BLaER1 (cell line): ENCODE data around the gene LHX2.

ENCODE experiments used
- H3K27ac ChIP-seq: shearing (Covaris generic); formaldehyde crosslinking; 2 replicates; pipeline ENCODE4 v1.8.1; 2022
- H3K27me3 ChIP-seq: shearing (Covaris generic); formaldehyde crosslinking; 2 replicates; pipeline ENCODE4 v1.8.1; 2022
- H3K36me3 ChIP-seq: shearing (Covaris generic); formaldehyde crosslinking; 2 replicates; pipeline ENCODE4 v1.8.1; 2022
- H3K4me1 ChIP-seq: shearing (Covaris generic); formaldehyde crosslinking; 2 replicates; pipeline ENCODE4 v1.8.1; 2022
- H3K4me2 ChIP-seq: shearing (Covaris generic); formaldehyde crosslinking; 2 replicates; pipeline ENCODE4 v1.8.1; 2022
- H3K4me3 ChIP-seq: shearing (Covaris generic); formaldehyde crosslinking; 2 replicates; pipeline ENCODE4 v1.8.1; 2022
- H3K9ac ChIP-seq: shearing (Covaris generic); formaldehyde crosslinking; 2 replicates; pipeline ENCODE4 v1.8.1; 2022
- H3K9me3 ChIP-seq: shearing (Covaris generic); formaldehyde crosslinking; 2 replicates; pipeline ENCODE4 v1.8.1; 2022
- H4K20me1 ChIP-seq: shearing (Covaris generic); formaldehyde crosslinking; 2 replicates; pipeline ENCODE4 v1.8.1; 2022
- Cebpa-rat ChIP-seq: shearing (Covaris generic); IDR thresholded peaks from 2 replicates; pipeline ENCODE4 v1.8.1; 2022

The LHX2 gene

GRCh38 chr9:124040186-124040931, 28.8 kb downstream of the LHX2 start:
- no peak overlapping the region for H3K9ac ChIP-seq
- no peak overlapping the region for H3K27ac ChIP-seq
- no peaks in the 10 kb centered on the region for H3K36me3 ChIP-seq
- peak overlapping the region; percentile 64; the same call in 1 of the 2 replicates for H3K4me3 ChIP-seq
- no peaks in the 10 kb centered on the region; the same call in 1 of the 2 replicates for H4K20me1 ChIP-seq
- H3K4me2 ChIP-seq: peak overlapping the region; percentile 98
- peaks cover 22% of the 10 kb centered on the region for H3K27me3 ChIP-seq
- TF ChIP-seq Cebpa-rat: no peak
- peaks cover 37% of the 10 kb centered on the region for H3K4me1 ChIP-seq
- no peaks in the 10 kb centered on the region for H3K9me3 ChIP-seq

- H3K27me3 ChIP-seq: peaks cover 30% of the 10 kb centered on the region
- peak overlapping the region; percentile 98 for H3K4me2 ChIP-seq
- peak overlapping the region; percentile 64 for H3K4me3 ChIP-seq
- TF ChIP-seq Cebpa-rat: no peak
- H3K4me1 ChIP-seq: peaks cover 37% of the 10 kb centered on the region
- H4K20me1 ChIP-seq: peaks cover 8% of the 10 kb centered on the region; the same call in 1 of the 2 replicates
- peak overlapping the region; percentile 68; the same call in 1 of the 2 replicates for H3K9ac ChIP-seq
- no peaks in the 10 kb centered on the region for H3K9me3 ChIP-seq
- H3K27ac ChIP-seq: peak overlapping the region; percentile 59; the same call in 1 of the 2 replicates
- H3K36me3 ChIP-seq: no peaks in the 10 kb centered on the region
These were observed 29.6 kb downstream of the LHX2 start for GRCh38 chr9:124040935-124041816.

- Histone ChIP-seq H4K20me1 (peaks cover 8% of the 10 kb centered on the region; the same call in 1 of the 2 replicates), H3K27ac (no peak overlapping the region), H3K9me3 (no peaks in the 10 kb centered on the region), H3K27me3 (peaks cover 36% of the 10 kb centered on the region), H3K4me1 (peaks cover 37% of the 10 kb centered on the region), H3K9ac (peak overlapping the region; percentile 68; the same call in 1 of the 2 replicates), H3K4me2 (peak overlapping the region; percentile 98), H3K4me3 (peak overlapping the region; percentile 64), H3K36me3 (no peaks in the 10 kb centered on the region)
- no peak for TF ChIP-seq Cebpa-rat
These were observed 30.2 kb downstream of the LHX2 start for GRCh38 chr9:124041817-124042116.

GRCh38 chr9:124042201-124042721, 30.7 kb downstream of the LHX2 start:
- Histone ChIP-seq H3K27ac (no peak overlapping the region), H3K9me3 (no peaks in the 10 kb centered on the region), H3K4me1 (peaks cover 37% of the 10 kb centered on the region), H3K4me2 (peak overlapping the region; percentile 98), H3K36me3 (no peaks in the 10 kb centered on the region), H3K27me3 (peaks cover 38% of the 10 kb centered on the region), H4K20me1 (peaks cover 8% of the 10 kb centered on the region; the same call in 1 of the 2 replicates), H3K4me3 (peak overlapping the region; percentile 64; the same call in 1 of the 2 replicates), H3K9ac (peak overlapping the region; percentile 68; the same call in 1 of the 2 replicates)
- TF ChIP-seq Cebpa-rat: no peak

GRCh38 chr9:124044448-124044847, 32.9 kb downstream of the LHX2 start:
- Histone ChIP-seq H3K9me3 (no peaks in the 10 kb centered on the region), H3K36me3 (no peaks in the 10 kb centered on the region), H3K27me3 (peaks cover 48% of the 10 kb centered on the region), H3K4me1 (peaks cover 32% of the 10 kb centered on the region), H3K4me3 (no peak overlapping the region), H3K27ac (no peak overlapping the region), H3K4me2 (no peak overlapping the region), H4K20me1 (peaks cover 8% of the 10 kb centered on the region; the same call in 1 of the 2 replicates), H3K9ac (no peak overlapping the region)
- TF ChIP-seq Cebpa-rat: no peak

GRCh38 chr9:124045076-124045829, 33.7 kb downstream of the LHX2 start:
- no peaks in the 10 kb centered on the region for H3K9me3 ChIP-seq
- H3K4me3 ChIP-seq: 0 out of 2 replicates have a peak overlapping the region, but pooled peaks have one; percentile 22
- TF ChIP-seq Cebpa-rat: no peak
- peaks cover 8% of the 10 kb centered on the region; the same call in 1 of the 2 replicates for H4K20me1 ChIP-seq
- no peak overlapping the region for H3K9ac ChIP-seq
- H3K36me3 ChIP-seq: no peaks in the 10 kb centered on the region
- H3K4me1 ChIP-seq: peaks cover 24% of the 10 kb centered on the region
- no peak overlapping the region for H3K27ac ChIP-seq
- peak overlapping the region; percentile 37 for H3K4me2 ChIP-seq
- peaks cover 48% of the 10 kb centered on the region for H3K27me3 ChIP-seq

- no peaks in the 10 kb centered on the region for H3K9me3 ChIP-seq
- no peaks in the 10 kb centered on the region for H3K36me3 ChIP-seq
- H3K9ac ChIP-seq: no peak overlapping the region
- H3K4me1 ChIP-seq: peaks cover 18% of the 10 kb centered on the region
- peaks cover 8% of the 10 kb centered on the region; the same call in 1 of the 2 replicates for H4K20me1 ChIP-seq
- no peak for TF ChIP-seq Cebpa-rat
- 0 out of 2 replicates have a peak overlapping the region, but pooled peaks have one; percentile 22 for H3K4me3 ChIP-seq
- H3K27me3 ChIP-seq: peaks cover 48% of the 10 kb centered on the region
- H3K4me2 ChIP-seq: peak overlapping the region; percentile 37
- no peak overlapping the region for H3K27ac ChIP-seq
These were observed 34.2 kb downstream of the LHX2 start for GRCh38 chr9:124045830-124046177.

- no peaks in the 10 kb centered on the region for H3K9me3 ChIP-seq
- H4K20me1 ChIP-seq: peaks cover 8% of the 10 kb centered on the region; the same call in 1 of the 2 replicates
- no peak for TF ChIP-seq Cebpa-rat
- H3K4me1 ChIP-seq: peaks cover 15% of the 10 kb centered on the region
- no peaks in the 10 kb centered on the region for H3K36me3 ChIP-seq
- H3K27me3 ChIP-seq: peaks cover 48% of the 10 kb centered on the region
- H3K4me2 ChIP-seq: no peak overlapping the region
- H3K27ac ChIP-seq: no peak overlapping the region
- H3K4me3 ChIP-seq: no peak overlapping the region
- H3K9ac ChIP-seq: no peak overlapping the region
These were observed 34.6 kb downstream of the LHX2 start for GRCh38 chr9:124046189-124046588.

GRCh38 chr9:124047251-124047672, 35.7 kb downstream of the LHX2 start:
- Histone ChIP-seq H3K27me3 (peaks cover 48% of the 10 kb centered on the region), H3K4me2 (no peak overlapping the region), H3K36me3 (no peaks in the 10 kb centered on the region), H3K27ac (no peak overlapping the region), H3K9ac (no peak overlapping the region), H3K9me3 (no peaks in the 10 kb centered on the region), H3K4me3 (no peak overlapping the region), H3K4me1 (peaks cover 4% of the 10 kb centered on the region), H4K20me1 (peaks cover 8% of the 10 kb centered on the region; the same call in 1 of the 2 replicates)
- no peak for TF ChIP-seq Cebpa-rat
